ENCODE results near the gene NUTM2A.
"Not testable (repeated sequence)": the region's sequence is repeated elsewhere in the genome, so short reads cannot be mapped to it uniquely, and the experiment has no call there.

Gene NUTM2A, protein sequence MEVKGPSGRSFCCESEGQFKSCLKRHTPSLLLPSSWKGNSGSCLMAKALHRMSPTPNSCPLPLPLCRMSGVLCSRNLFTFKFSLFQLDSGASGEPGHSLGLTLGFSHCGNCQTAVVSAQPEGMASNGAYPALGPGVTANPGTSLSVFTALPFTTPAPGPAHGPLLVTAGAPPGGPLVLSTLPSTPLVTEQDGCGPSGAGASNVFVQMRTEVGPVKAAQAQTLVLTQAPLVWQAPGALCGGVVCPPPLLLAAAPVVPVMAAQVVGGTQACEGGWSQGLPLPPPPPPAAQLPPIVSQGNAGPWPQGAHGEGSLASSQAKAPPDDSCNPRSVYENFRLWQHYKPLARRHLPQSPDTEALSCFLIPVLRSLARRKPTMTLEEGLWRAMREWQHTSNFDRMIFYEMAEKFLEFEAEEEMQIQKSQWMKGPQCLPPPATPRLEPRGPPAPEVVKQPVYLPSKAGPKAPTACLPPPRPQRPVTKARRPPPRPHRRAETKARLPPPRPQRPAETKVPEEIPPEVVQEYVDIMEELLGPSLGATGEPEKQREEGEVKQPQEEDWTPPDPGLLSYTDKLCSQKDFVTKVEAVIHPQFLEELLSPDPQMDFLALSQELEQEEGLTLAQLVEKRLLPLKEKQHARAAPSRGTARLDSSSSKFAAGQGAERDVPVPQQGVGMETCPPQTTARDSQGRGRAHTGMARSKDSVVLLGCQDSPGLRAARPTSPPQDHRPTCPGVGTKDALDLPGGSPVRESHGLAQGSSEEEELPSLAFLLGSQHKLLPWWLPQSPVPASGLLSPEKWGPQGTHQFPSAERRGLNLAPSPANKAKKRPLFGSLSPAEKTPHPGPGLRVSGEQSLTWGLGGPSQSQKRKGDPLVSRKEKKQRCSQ

DNA sequence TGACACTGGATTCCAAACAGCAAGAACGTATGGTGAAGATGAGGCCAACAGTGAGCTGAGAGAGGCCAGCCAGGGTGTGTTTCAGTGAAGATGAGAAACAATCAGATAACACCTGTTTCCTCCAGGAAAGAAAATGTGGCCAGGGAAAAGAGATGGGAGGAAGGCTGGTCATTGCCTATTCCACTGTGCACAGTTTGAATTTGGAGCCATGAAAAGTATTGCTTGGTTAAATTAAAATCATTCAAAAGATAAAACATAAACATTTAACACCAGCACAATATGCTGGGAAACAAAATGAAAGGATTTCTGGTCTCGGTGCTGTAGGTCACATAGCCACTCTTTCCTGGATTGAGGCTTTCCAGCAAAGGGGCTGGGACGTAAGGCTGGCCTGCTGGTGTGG, at the start of gene NUTM2A:
NUTM2A (plus strand) TSS at position 301 of the 400 bp plus-strand sequence. CDS start 383 bp downstream, outside the sequence.
- not testable (repeated sequence) for DNase-seq

DNA sequence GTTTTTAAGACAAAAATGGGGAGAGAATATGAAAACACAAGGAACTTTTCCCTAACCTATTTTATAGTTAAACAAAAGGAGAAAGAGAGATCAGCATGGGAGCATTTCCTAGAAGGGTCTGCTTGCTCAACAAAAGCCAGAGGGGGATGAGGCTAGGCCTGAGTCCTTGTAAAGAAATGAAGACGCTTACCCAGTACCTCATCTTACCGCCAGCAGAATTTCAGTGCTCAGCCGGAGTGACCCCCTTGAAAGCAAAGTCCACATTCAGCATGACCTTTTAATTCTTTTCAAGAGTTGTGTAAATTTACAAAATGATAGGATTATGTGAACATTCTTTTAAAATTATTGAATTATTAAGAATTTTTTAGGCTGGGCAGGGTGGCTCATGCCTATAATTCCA, 47.7 kb upstream of the NUTM2A start:
- not testable (repeated sequence) for DNase-seq

DNA sequence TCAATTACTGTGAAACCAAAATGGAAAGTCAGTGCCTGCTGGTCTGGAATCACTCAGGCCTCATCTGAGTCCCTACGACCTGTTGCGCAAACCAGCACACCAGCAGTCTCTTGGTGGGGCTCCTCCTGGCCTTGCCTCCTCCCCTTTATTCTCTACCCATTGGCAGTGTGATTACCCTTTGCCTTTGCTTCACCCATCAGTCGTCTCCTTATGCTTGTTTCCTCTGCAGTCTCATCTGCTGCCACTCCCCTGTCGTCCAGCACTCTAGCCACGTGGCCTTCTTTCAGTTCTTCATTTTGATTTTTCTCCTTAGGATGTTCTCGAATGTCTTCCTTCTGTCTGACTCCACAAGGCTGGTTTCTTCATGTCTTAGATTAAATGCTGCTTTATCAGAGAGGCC, 40.8 kb upstream of the NUTM2A start:
- DNase-seq: not testable (repeated sequence)

DNA sequence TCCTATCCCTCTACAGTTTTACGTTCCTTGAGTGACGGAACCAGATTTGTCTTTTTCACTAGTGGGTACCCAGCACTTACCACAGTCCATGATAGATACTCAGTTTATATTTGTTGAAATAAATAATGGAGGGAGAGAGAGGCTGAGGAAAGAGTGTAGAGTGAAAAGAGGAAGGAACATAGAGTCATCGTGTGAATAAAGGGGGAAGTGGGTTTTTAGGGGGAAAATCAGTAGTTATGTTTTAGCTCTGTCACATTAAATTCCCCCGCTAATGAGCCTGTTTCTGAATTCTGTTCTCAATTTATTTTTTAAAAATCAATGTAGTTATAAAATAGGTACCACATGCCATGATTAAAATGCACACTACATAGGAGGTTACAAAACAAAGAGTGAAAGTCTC, 39.2 kb upstream of the NUTM2A start:
- DNase-seq: not testable (repeated sequence)

GRCh38 chr10:87187573-87187972, 37.7 kb upstream of the NUTM2A start:
- not testable (repeated sequence) for DNase-seq

GRCh38 chr10:87191841-87192240, 33.4 kb upstream of the NUTM2A start:
- DNase-seq: not testable (repeated sequence)

DNA sequence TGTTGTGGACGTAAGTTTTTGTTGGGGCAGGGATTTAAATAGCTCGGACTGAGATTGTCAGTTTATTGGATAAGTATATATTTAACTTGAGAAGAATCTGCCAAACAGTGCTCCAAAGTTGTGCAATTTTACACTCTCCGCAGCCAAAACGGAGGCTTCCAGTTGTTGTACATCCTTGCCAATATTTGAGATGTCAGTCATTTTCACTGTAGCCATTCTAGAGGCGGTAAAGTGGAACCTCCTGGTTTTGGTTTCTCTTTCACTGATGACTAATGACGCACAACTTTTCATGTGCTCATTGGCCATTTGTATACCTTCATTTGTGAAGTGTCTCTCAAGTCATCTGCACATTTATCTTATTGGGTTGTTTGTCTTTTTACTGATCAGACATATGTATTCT, 24.3 kb upstream of the NUTM2A start:
- DNase-seq: not testable (repeated sequence)

DNA sequence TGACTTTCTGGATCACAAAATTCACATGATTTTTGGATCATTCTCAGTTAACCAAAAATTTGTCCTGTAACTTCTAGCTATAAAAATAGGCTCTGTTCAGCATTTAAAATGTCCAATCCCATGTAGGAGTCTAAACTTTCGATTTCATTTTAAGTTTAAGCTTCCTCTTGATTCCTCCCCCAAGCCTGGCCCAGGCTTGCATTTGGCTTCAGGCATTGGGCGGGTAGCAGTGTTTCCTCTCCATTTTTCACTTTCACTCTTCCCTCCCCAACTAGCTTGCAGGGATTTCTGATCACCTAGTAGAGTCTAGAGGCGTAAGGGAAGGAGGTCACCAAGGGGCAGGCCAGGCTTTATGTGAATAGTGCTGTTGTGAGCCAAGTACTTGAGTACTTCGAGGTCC, 20.4 kb upstream of the NUTM2A start:
- DNase-seq: not testable (repeated sequence)

- not testable (repeated sequence) for DNase-seq
These were observed 18.3 kb upstream of the NUTM2A start for GRCh38 chr10:87206922-87207321.

DNA sequence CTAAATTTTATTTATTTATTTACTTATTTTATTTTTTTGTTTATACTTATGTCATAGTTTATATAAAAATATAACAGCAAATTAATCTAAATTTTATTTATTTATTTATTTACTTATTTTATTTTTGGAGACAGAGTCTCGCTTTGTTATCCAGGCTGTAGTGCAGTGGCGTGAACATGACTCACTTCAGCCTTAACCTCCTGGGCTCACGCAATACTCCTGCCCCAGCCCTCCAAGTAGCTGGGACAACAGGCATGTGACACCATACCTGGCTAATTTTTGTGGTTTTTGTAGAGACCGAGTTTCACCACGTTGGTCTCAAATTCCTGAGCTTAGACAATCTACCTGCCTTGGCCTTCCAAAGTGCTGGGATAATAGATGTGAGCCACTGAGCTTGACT, 14.9 kb upstream of the NUTM2A start:
- not testable (repeated sequence) for DNase-seq

GRCh38 chr10:87211848-87212247, 13.4 kb upstream of the NUTM2A start:
- DNase-seq: not testable (repeated sequence)

- DNase-seq: not testable (repeated sequence)
These were observed 12.0 kb upstream of the NUTM2A start for GRCh38 chr10:87213150-87213765.

DNA sequence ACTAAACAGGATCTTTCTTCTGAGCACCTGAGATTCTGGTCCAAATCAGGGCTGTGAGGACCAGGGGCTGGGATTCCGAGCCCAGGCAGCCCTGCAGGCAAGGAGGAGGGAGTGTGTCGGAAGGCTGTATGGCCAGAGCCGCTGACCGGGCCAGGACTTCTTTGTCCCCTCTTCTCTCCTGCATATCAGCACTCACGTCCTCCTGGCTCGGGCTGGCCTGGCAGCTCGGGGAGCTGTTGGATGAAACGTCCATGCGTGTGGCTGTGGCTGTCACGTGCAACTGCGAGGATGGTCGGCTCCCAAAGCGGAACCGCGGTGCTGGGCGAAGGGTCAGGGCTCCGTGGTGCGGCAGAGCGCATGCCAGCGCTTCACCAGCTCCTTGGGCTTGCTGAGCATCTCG, 11.4 kb upstream of the NUTM2A start:
- not testable (repeated sequence) for DNase-seq

DNA sequence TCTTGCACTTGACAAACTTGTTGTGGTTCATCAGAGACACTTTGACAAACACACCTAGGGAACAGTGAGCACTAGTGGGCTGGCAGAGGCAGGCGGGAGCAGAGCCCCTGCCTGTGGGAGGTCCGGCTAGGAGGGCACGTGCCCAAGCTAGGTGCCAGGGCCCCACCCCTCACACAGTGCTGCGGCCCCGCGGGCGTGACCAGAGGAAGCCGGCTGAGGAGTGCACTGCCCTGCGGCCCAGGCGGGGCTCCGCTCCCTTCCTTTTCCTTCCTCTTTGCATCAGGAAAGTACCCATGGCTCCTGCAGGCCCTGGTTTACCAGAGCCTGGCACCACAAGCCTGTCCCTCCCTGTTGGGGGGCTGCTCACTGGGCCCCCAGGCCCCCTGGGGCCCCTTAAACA, 9.1 kb upstream of the NUTM2A start:
- not testable (repeated sequence) for DNase-seq

DNA sequence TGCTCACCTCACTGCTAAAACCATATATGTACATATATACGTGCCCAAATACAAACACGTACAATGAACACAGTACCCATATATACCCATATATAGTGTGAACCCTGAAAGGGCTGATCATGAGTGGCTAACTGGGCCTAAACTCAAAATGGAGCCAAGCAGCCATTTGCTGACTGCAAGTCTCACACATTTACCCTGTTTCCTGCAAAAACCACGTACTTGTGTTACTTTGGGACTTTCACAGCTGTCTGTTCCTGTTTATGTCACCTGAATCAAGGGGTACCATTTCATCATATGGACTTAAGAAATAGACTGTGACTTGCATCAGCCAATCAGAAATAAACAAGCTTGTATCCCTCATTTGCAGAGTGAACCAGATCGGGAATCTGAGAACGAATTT, 5.9 kb upstream of the NUTM2A start:
- not testable (repeated sequence) for DNase-seq

- not testable (repeated sequence) for DNase-seq
These were observed 2.5 kb upstream of the NUTM2A start for GRCh38 chr10:87222789-87223188.

- DNase-seq: not testable (repeated sequence)
These were observed 3.0 kb downstream of the NUTM2A start for GRCh38 chr10:87228247-87228646.

DNA sequence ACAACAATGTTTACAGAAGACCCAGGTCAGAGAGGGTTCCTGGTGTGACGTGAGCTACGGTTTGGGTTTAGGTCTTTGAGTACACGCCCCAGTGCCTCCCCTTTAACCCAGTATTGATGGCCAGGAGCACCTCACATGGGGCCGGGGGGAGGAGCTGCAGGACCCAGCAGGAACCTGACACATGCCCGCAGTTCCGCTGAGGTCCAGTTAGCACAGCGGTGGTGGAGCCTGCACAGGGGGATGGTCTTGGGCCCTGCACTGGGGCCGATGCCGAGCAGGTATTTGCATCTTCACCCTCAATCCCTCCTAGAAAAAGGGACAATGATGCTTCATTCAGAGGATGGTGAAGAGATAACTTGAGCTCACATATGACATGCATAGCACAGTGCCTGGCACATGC, 4.0 kb downstream of the NUTM2A start:
- DNase-seq: not testable (repeated sequence)

- DNase-seq: not testable (repeated sequence)
These were observed 9.6 kb downstream of the NUTM2A start for GRCh38 chr10:87234854-87235253.

GRCh38 chr10:87237244-87237643, 12.0 kb downstream of the NUTM2A start:
- DNase-seq: not testable (repeated sequence)

- DNase-seq: not testable (repeated sequence)
These were observed 14.1 kb downstream of the NUTM2A start for GRCh38 chr10:87239346-87239808.

- not testable (repeated sequence) for DNase-seq
These were observed 16.9 kb downstream of the NUTM2A start for GRCh38 chr10:87242192-87242591.

- DNase-seq: not testable (repeated sequence)
These were observed 22.1 kb downstream of the NUTM2A start for GRCh38 chr10:87247335-87247734.

Measured in CD4-positive, alpha-beta T cell treated with Interleukin-17A for 4 hours (primary cell).